OCI-LY7 (cell line): ENCODE data around the gene PRKRA. TPM values are rescaled to one million over a fixed set of nuclear protein-coding genes. Genes with fewer than 3 reads are reported as not detected.

Experiments used
- BruUV-seq: library from RNA; stranded (reverse); fragments of 400-500 nt; replicated peaks from 2 replicates; lab custom pipeline; 2021; lab: Mats Ljungman, UMichigan
- CTCF ChIA-PET: fragments of 300-600 bp; sonication (Branson Sonifier 250); formaldehyde crosslinking; loops from one replicate; lab custom pipeline; 2022; ENCODE audit warnings: antibody characterized with exemption; ENCODE audit not compliant: unreplicated experiment; lab: Charles Lee
- POLR2A ChIA-PET: fragments of 300-600 bp; sonication (Branson Sonifier 250); formaldehyde crosslinking; loops from one replicate; lab custom pipeline; 2022; ENCODE audit warnings: antibody characterized with exemption; lab: Charles Lee
- DNase-seq: peaks from one replicate; pipeline ENCODE4 v3.0.0-alpha.2; 2015; ENCODE audit warnings: low spot score
- H2AFZ ChIP-seq: fragments of 200-600 bp; sonication (generic), shearing (Covaris generic); 2 replicates; pipeline ENCODE4 v1.6.1; 2014; ENCODE audit warnings: mild to moderate bottlenecking, antibody characterized with exemption, low read length, moderate library complexity
- H3K27ac ChIP-seq: fragments of 200-600 bp; sonication (generic); 2 replicates; pipeline ENCODE4 v1.5.1; 2014; ENCODE audit warnings: mixed run types, low read depth, mild to moderate bottlenecking, moderate library complexity, low read length, inconsistent platforms; ENCODE audit not compliant: poor library complexity, severe bottlenecking
- H3K36me3 ChIP-seq: fragments of 200-600 bp; sonication (generic); 2 replicates; pipeline ENCODE4 v1.6.1; 2014; ENCODE audit warnings: mild to moderate bottlenecking, antibody characterized with exemption, low read length, moderate library complexity, mixed read lengths; ENCODE audit not compliant: insufficient read depth
- H3K4me1 ChIP-seq: fragments of 200-600 bp; sonication (generic); 2 replicates; pipeline ENCODE4 v1.5.1; 2014; ENCODE audit warnings: mild to moderate bottlenecking, low read length; ENCODE audit not compliant: insufficient read depth, poor library complexity, severe bottlenecking
- H3K4me2 ChIP-seq: fragments of 200-600 bp; sonication (generic); 2 replicates; pipeline ENCODE4 v1.6.1; 2014; ENCODE audit warnings: mild to moderate bottlenecking, low read length
- H3K4me3 ChIP-seq: fragments of 200-600 bp; sonication (generic); 2 replicates; pipeline ENCODE4 v1.5.1; 2014; ENCODE audit warnings: mild to moderate bottlenecking, low read depth, low read length; ENCODE audit not compliant: poor library complexity, severe bottlenecking
- H3K79me2 ChIP-seq: fragments of 200-600 bp; sonication (generic); 2 replicates; pipeline ENCODE4 v1.6.1; 2016; ENCODE audit warnings: low read depth, mild to moderate bottlenecking, low read length, moderate library complexity, mixed read lengths; ENCODE audit not compliant: insufficient read depth
- H3K9me2 ChIP-seq: fragments of 200-600 bp; sonication (generic); 2 replicates; pipeline ENCODE4 v1.6.1; 2016; ENCODE audit warnings: mild to moderate bottlenecking, low read length, mixed read lengths; ENCODE audit not compliant: insufficient read depth
- H3K9me3 ChIP-seq: fragments of 200-600 bp; sonication (generic); 2 replicates; pipeline ENCODE4 v1.6.1; 2014; ENCODE audit warnings: mild to moderate bottlenecking, mixed run types, low read length, mixed read lengths
- H4K20me1 ChIP-seq: fragments of 200-600 bp; sonication (generic); 2 replicates; pipeline ENCODE4 v1.6.1; 2014; ENCODE audit warnings: mild to moderate bottlenecking, antibody characterized with exemption, low read length, moderate library complexity, mixed read lengths; ENCODE audit not compliant: insufficient read depth
- CTCF ChIP-seq: fragments of 200-600 bp; sonication (generic); conservative IDR thresholded peaks from 2 replicates; pipeline ENCODE4 v1.5.1; 2014; ENCODE audit warnings: mild to moderate bottlenecking, antibody characterized with exemption, low read length, moderate library complexity, mixed read lengths
- EZH2phosphoT487 ChIP-seq: fragments of 200-600 bp; sonication (generic); IDR thresholded peaks from 2 replicates; pipeline ENCODE4 v1.6.1; 2018; ENCODE audit warnings: low read depth, borderline replicate concordance, mild to moderate bottlenecking, mixed run types, antibody characterized with exemption, low read length, moderate library complexity, mixed read lengths
- intact Hi-C: fragments of 100-400 bp; cut with micrococcal nuclease; formaldehyde crosslinking; loops from one replicate; pipeline ENCODE4 v1.10.0; 2022; ENCODE audit not compliant: unreplicated experiment
- total RNA-seq, 2 experiments: library from RNA; depleted of rRNA in 1 of 2; stranded (reverse); fragments of >200 nt in 1 of 2; shearing (Covaris generic) in 1 of 2; gene quantifications; 2 replicates each; pipeline ENCODE4 v1.2.3, GENCODE V29; 2014 to 2022

Gene PRKRA
- total RNA-seq, 2 experiments from 2014 or later: 76.4 to 79.5 TPM

DNA sequence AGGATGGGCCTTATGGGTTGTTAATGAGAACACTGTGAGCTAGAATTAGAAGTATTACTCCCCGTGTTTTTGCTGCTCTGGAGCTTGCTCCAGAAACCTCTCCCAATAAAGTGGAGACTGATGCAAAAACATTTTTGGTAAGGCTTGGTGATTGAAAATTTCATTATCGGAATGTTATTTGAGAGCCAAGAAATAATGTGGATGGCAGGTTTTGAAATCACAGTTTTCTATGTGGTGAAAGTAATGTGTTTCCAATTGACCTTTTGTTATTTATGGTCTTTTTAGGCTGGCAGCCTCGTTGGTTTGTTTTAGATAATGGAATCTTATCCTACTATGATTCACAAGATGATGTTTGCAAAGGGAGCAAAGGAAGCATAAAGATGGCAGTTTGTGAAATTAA lies 34.4 kb upstream of the PRKRA start:
- no peaks in the 10 kb centered on the region for H3K9me3 ChIP-seq
- no peak overlapping the region for H3K4me3 ChIP-seq
- peaks cover 20% of the 10 kb centered on the region for H4K20me1 ChIP-seq
- POLR2A ChIA-PET: no interaction called here
- TF ChIP-seq CTCF (no peak), EZH2phosphoT487 (no peak)
- no peak overlapping the region for H3K27ac ChIP-seq
- peaks cover 18% of the 10 kb centered on the region for H3K4me1 ChIP-seq
- intact Hi-C loops: no loop called here
- H2AFZ ChIP-seq: no peak overlapping the region
- no peaks in the 10 kb centered on the region for H3K9me2 ChIP-seq
- H3K36me3 ChIP-seq: peaks cover 28% of the 10 kb centered on the region
- CTCF ChIA-PET: no interaction called here
- no peak for DNase-seq
- no peak overlapping the region for H3K4me2 ChIP-seq
- H3K79me2 ChIP-seq: peaks cover 42% of the 10 kb centered on the region
- no TSS peak for BruUV-seq

- Histone ChIP-seq H2AFZ (no peak overlapping the region), H3K79me2 (peaks cover 42% of the 10 kb centered on the region), H3K27ac (no peak overlapping the region), H3K4me3 (no peak overlapping the region), H4K20me1 (peaks cover 20% of the 10 kb centered on the region), H3K4me2 (no peak overlapping the region), H3K9me3 (no peaks in the 10 kb centered on the region), H3K36me3 (peaks cover 25% of the 10 kb centered on the region), H3K4me1 (peaks cover 25% of the 10 kb centered on the region), H3K9me2 (no peaks in the 10 kb centered on the region)
- no peak for DNase-seq
- ChIA-PET POLR2A (no interaction called here), CTCF (no interaction called here)
- intact Hi-C loops: no loop called here
- TF ChIP-seq EZH2phosphoT487: no peak
- no peak for TF ChIP-seq CTCF
- BruUV-seq: no TSS peak
Measured at GRCh38 chr2:178484245-178485041, 33.5 kb upstream of the PRKRA start.

- Histone ChIP-seq H2AFZ (no peak overlapping the region), H3K79me2 (peaks cover 50% of the 10 kb centered on the region), H3K27ac (no peak overlapping the region), H3K9me2 (no peaks in the 10 kb centered on the region), H3K4me2 (peak overlapping the region; percentile 97), H3K4me1 (peaks cover 28% of the 10 kb centered on the region), H4K20me1 (peaks cover 20% of the 10 kb centered on the region; the same call in 1 of the 2 replicates), H3K4me3 (peak overlapping the region; percentile 78), H3K36me3 (peaks cover 19% of the 10 kb centered on the region), H3K9me3 (no peaks in the 10 kb centered on the region)
- peak; percentile 32 for DNase-seq
- CTCF ChIA-PET: no interaction called here
- POLR2A ChIA-PET: interaction anchor here (0.7 to 2.4 kb wide), 15 partner anchors 8 to 1271 kb away, joined by 3 to 21 read pairs (median 3); partner anchors contain the start of genes PJVK and PRKRA
- no peak for TF ChIP-seq CTCF
- no peak for TF ChIP-seq EZH2phosphoT487
- intact Hi-C loops: no loop called here
- BruUV-seq: no TSS peak
Measured at GRCh38 chr2:178482437-178482836, 31.5 kb upstream of the PRKRA start.
